GM21367 (cell line): ENCODE measurements around the gene TEX35.

Experiments used
- ATAC-seq: cut with Tn5 transposase; IDR thresholded peaks from one replicate; pipeline ENCODE4 v1.9.1; 2021; ENCODE audit not compliant: unreplicated experiment

TEX35 gene

GRCh38 chr1:178512566-178513277, at the start of gene TEX35:
Gene TEX35, plus strand, starts transcription at chr1:178513109. Its CDS starts 80 bp downstream, at chr1:178513189.
- ATAC-seq, result no peak

DNA sequence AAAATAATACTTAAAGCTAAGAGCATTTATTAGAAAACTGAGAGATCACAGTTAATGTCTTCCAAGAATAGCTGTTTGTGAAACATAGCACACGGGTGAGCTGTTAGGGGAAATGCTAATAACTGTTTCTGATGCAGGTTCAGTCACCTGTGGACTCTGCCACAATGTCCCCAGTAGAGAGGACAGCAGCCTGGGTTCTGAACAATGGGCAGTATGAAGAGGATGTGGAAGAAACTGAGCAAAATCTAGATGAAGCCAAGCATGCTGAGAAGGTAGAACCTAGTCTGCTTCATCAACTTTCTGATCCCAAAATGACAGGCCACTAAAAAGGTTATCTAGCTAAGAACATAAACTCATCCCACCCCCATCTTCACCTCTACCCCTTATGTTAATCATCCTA, 48.8 kb upstream of the TEX35 start:
- no peak for ATAC-seq

DNA sequence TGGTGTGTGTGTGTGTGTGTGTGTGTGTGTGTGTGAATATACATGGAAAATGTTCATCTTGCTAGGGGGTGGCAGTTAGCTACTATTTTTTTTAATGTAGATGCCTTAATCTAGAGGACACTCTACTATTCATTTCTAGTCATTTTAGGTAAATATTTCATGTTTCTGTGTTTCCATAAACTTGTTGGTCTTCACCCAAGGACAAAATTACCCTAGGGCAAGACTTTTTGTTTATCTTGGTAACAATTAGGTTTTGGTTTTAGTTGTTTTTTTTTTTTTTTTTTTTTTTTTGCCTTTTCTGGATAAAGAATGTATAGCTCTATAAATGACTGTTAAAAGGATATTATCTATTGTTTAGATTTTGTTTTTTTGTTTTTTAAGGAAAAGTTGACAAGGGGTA, 48.3 kb upstream of the TEX35 start:
- ATAC-seq, result no peak

DNA sequence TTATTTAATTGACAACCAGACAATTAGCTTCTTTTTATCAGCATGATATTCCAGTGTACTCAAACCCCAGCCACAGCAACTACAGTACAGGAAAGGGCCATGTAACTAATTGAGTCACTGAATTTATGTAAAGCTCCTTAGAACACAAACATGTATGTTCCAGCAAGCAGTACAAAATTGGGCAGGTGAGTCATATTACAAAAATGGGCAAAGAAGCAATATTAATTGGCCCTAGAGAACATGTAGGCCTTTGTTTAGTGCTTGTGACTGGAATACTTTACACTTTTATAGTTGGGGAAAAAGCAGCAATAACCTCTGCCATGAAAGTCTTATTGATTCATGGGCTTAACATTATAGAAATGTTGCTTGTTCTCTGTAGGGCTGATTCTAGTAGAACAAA, 47.9 kb upstream of the TEX35 start:
- no peak for ATAC-seq

DNA sequence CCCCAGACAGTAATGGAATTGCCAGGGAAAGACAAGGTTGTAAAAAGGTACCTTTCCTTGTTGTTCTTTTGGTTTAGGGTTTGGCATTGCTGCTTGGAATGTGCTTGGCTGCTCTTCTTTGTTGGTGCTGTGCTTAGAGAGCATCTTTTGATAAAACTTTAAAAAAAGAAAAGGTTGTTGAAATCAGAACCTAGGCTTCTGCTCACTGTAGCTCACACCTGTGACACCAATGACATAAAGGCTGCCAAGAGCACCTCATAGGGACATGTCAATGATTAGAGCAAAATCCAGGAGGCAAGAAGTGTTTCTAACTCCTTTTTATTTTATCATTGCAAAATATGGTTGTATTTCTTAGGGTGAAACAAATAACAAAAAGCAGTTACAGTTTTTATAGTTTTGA, 45.1 kb upstream of the TEX35 start:
- ATAC-seq, result no peak

GRCh38 chr1:178470411-178470960, 42.4 kb upstream of the TEX35 start:
- ATAC-seq, result no peak

DNA sequence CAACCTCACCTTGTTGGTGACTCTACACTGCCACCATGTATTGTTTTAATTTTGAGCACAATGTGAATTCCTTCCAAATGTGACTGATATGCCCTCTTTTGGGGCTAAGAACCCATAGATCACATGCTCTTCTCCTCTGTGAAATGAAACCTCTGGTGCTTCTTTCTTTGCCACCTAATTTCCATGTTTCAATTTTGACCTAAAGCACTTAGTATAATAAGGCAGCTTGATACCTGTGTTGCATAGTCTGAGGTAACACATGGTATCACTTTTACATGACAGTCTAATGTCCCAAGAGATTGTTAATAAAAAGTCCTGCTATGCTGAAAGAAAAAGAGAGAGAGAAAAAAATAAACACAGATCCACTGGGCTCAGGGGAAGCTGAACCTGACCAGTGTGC, 40.4 kb upstream of the TEX35 start:
- no peak for ATAC-seq

GRCh38 chr1:178477373-178477772, 35.5 kb upstream of the TEX35 start:
- no peak for ATAC-seq

DNA sequence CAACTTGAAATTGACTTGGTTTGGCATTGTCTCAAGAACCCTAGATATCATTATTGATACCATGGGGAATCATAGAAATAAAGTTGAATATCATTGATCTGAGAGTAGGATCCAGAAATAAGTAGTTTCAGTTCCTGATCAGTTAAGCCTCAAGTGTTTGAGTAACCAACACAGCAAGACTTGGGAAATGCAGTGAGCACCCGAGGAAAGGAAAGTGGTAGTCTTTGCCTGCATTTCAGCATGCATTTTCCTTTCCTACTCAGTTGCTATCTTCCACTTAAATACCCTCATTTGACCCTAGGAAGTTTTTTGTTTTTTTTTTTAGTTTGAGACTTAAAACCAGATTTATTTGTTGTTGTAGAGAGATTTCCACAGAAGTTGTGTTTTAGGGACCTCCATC, 35.1 kb upstream of the TEX35 start:
- ATAC-seq, result no peak

- no peak for ATAC-seq
Measured at GRCh38 chr1:178483251-178483957, 29.5 kb upstream of the TEX35 start.

DNA sequence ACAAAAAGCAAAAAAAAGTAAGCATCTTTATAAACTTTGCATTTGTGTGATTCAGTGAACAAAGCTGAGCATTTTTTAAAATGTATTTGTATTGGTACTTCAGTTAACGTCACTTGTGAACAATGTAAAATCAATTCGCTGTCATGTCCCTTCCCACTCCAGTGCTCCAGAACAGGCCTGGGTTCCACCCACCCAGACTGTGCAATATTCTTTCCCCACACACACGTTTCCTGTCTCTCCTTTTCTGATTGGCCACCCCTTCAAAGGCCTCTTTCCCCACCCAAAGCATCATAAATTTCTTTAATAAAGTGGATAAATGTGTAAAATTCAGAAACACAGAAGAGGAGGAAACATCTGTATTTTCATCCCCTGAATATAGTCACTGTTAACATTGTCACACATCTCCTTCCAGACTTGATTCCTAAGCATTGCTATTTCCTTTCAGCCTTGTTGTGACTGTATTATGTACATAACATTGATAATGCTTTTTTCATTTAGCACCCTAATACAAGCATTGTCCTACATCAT, 28.1 kb upstream of the TEX35 start:
- no peak for ATAC-seq

DNA sequence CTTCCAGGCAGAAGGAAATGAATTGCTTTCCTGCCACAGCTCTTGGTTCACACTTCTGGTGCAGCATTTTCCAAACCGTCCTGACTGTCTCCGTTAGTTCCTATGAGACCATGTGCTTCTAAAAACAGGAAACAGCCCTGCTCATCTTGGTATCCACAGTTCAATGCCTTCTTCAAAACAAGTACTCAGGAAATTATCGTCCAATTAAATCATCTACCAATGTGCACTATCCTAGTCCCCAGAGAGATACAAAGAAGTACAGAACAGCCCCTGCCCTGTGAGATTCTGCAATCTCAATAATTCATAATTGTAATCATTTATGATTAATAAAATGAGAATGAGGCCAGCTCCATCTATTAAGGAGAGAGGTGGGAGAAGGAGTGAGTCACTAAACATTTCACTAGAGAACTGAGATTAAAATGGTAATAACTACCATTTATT, 27.3 kb upstream of the TEX35 start:
- no peak for ATAC-seq

DNA sequence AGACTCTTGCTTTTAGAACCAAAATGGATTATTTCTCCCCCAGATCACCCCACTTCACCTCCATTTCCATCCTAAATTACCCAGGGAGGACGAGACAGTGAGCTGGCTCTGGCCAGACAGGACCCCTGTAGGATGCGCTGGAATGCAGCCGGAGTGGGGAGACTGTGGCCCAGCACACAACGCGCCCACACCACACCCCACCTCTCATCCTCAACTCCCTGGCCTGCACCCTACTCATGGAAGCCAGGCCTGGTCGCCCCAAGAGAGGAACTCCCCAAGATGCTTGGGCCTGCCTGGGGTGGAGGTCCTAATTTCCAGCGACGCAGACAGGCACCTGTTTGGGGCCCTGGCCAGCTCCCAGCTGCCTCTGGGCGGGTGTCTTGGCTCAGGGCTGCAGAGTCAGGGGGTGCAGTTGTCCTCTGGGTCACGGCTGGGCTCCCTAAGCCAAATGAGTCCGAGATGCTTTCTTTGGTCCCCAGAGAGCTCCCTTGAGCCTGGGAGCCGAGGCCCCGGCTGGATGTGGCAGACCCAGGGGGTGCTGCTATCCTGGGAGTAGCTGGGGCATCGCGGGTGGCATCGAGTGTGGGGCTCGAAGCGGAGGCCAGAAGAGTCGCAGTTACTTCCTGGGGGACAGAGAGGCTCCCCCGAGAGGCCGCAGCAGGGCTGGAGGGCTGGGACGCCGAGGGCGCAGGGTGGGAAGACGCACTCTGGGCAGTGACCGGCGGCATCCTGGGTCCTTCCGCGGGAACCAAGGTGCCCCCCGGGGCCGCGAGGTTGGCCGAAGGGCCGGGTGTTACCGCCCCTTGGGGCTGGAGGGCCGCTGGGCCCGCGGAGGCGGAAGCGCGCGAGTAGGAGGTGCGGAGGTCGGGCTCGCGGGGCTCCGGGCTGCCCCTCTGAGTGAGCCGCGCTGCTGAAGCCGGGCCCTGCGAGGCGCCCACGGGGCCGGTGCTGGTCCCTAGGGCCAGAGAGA, 26.5 kb upstream of the TEX35 start:
- ATAC-seq, result no peak

DNA sequence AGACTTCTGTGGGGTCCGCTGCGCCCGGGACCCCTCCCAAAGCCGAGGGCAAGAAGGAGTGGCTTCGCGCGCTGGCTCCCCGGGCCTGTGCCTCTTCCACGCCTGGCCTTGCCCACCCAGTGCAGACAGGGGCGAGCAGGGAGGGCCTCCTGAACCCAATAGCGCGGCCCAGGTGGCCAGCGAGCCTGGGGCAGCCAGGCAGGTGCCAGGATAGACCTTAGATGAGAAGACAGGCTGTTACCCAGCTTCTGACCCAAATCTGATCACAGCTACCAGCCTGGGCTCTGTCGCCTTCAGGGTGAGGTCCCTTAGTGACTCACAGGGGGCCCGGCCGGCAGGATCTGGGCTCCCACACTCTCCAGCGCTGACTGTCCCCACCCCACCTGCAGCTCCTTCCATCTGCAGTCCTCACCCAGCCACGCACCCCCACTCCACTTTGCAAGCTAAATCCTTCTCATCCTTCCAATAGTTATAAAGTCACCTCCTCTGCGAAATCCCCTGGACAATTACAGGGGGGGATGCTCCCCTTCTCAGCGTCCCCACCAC, 25.8 kb upstream of the TEX35 start:
- no peak for ATAC-seq

DNA sequence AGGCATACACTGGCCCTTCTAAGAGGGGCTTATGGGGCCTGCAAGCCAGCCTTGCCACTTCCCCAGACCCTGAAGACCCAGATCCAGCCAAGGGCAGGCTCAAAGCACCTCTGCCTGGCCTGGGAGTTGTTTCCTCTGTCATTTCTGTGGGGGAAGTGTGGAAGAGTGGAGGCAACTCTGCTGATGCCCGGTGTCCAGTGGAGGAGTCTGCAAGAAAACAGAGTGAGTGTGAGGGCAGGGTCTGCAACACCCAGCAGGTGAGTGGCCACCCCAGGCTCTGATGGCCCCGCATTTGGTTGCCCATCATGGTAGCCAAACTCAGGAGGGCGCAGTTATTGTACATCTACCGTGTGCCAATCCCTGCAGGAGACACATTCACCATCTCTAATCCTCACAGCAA, 24.5 kb upstream of the TEX35 start:
- no peak for ATAC-seq

GRCh38 chr1:178489399-178489798, 23.5 kb upstream of the TEX35 start:
- ATAC-seq, result no peak

DNA sequence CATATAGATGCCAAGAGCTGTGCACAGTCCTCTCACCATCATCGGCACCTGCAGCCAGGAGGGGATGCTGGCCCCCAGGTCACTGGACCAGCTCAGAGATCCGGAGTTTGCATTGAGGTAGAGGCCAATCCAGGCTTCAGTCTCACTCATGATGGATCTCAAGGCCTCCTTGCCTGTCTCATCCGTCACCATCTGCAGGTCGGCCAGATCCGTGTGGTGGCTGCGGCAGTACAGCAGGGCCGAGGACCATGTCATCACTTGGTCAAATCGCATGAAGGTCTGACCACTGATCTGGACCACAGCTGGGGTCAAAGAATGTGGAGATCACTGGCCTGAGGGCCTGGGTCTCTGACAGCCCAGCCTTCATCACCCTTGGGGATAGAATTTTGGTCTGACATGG, 22.8 kb upstream of the TEX35 start:
- ATAC-seq, result no peak

GRCh38 chr1:178490967-178491366, 21.9 kb upstream of the TEX35 start:
- no peak for ATAC-seq

GRCh38 chr1:178491721-178492120, 21.2 kb upstream of the TEX35 start:
- ATAC-seq, result no peak

GRCh38 chr1:178492341-178492740, 20.6 kb upstream of the TEX35 start:
- ATAC-seq, result no peak

- ATAC-seq, result no peak
Measured at GRCh38 chr1:178493301-178493741, 19.6 kb upstream of the TEX35 start.
